ENCODE results near the gene ANXA4.
"Not testable (repeated sequence)": the region's sequence is repeated elsewhere in the genome, so short reads cannot be mapped to it uniquely, and the experiment has no call there.

ANXA4 gene

GRCh38 chr2:69720404-69720803 lies 21.5 kb upstream of the ANXA4 start:
- DNase-seq (ENCODE audit: low spot score) = no peak

- DNase-seq (ENCODE audit: low spot score) = no peak
Measured at GRCh38 chr2:69721022-69721421, 20.9 kb upstream of the ANXA4 start.

- no peak for DNase-seq (ENCODE audit: low spot score)
Measured at GRCh38 chr2:69723791-69724190, 18.1 kb upstream of the ANXA4 start.

GRCh38 chr2:69724540-69725159 lies 17.3 kb upstream of the ANXA4 start:
- DNase-seq (ENCODE audit: low spot score) = peak; percentile 88

GRCh38 chr2:69725706-69726360 lies 16.1 kb upstream of the ANXA4 start:
- DNase-seq (ENCODE audit: low spot score) = no peak

- DNase-seq (ENCODE audit: low spot score) = no peak
Measured at GRCh38 chr2:69729266-69729665, 12.7 kb upstream of the ANXA4 start.

- no peak for DNase-seq (ENCODE audit: low spot score)
Measured at GRCh38 chr2:69729781-69730180, 12.2 kb upstream of the ANXA4 start.

- DNase-seq (ENCODE audit: low spot score) = no peak
Measured at GRCh38 chr2:69731147-69731970, 10.6 kb upstream of the ANXA4 start.

GRCh38 chr2:69733342-69734034 lies 8.4 kb upstream of the ANXA4 start:
- no peak for DNase-seq (ENCODE audit: low spot score)

GRCh38 chr2:69734035-69734611 lies 7.8 kb upstream of the ANXA4 start:
- no peak for DNase-seq (ENCODE audit: low spot score)

GRCh38 chr2:69734854-69735544 lies 6.9 kb upstream of the ANXA4 start:
- DNase-seq (ENCODE audit: low spot score) = no peak

- no peak for DNase-seq (ENCODE audit: low spot score)
Measured at GRCh38 chr2:69735686-69736085, 6.2 kb upstream of the ANXA4 start.

GRCh38 chr2:69738149-69738548 lies 3.8 kb upstream of the ANXA4 start:
- not testable (repeated sequence) for DNase-seq (ENCODE audit: low spot score)

GRCh38 chr2:69740502-69740951 lies 1.4 kb upstream of the ANXA4 start:
- no peak for DNase-seq (ENCODE audit: low spot score)

- DNase-seq (ENCODE audit: low spot score) = peak; percentile 32
Measured at GRCh38 chr2:69741229-69741574, 732 bp upstream of the ANXA4 start.

- no peak for DNase-seq (ENCODE audit: low spot score)
Measured at GRCh38 chr2:69742322-69742952, 503 bp downstream of the ANXA4 start.

GRCh38 chr2:69743847-69744264 lies 1.9 kb downstream of the ANXA4 start:
- no peak for DNase-seq (ENCODE audit: low spot score)

GRCh38 chr2:69744456-69744855 lies 2.5 kb downstream of the ANXA4 start:
- DNase-seq (ENCODE audit: low spot score) = no peak

GRCh38 chr2:69745035-69745434 lies 3.1 kb downstream of the ANXA4 start:
- DNase-seq (ENCODE audit: low spot score) = no peak

GRCh38 chr2:69750246-69750645 lies 8.3 kb downstream of the ANXA4 start:
- no peak for DNase-seq (ENCODE audit: low spot score)

All from CD4-positive, alpha-beta T cell treated with Interleukin-15 for 4 hours (primary cell).